Activated T-helper 2 cell treated with anti-CD3 and anti-CD28 coated beads, Interferon-gamma antibody, Interleukin-2, Interleukin-4, amounts not matched to agents 10 μg/mL and 5 μg/mL and 100 μg/mL, durations not matched to agents 14 hours and 24 hours and 36 hours (primary cell): ENCODE measurements around the gene NDE1. TPM values are rescaled to one million over a fixed set of nuclear protein-coding genes. Genes with fewer than 3 reads are reported as not detected.
A peak's percentile ranks its signal among the peaks of the same experiment; 100 is the strongest.
"Not testable (repeated sequence)": the region's sequence is repeated elsewhere in the genome, so short reads cannot be mapped to it uniquely, and the experiment has no call there.

Source experiments
- DNase-seq: peaks from one replicate; pipeline ENCODE4 v3.0.0; 2021; ENCODE audit warnings: low spot score
- H3K27ac Mint-ChIP-seq: one replicate; pipeline ENCODE4 v1.8.0; 2021; ENCODE audit warnings: mixed read lengths
- H3K27me3 Mint-ChIP-seq: one replicate; pipeline ENCODE4 v1.8.0; 2021; ENCODE audit warnings: low read depth, mixed read lengths
- H3K36me3 Mint-ChIP-seq: one replicate; pipeline ENCODE4 v1.8.0; 2021; ENCODE audit warnings: low read depth, mixed read lengths
- H3K4me1 Mint-ChIP-seq: one replicate; pipeline ENCODE4 v1.8.0; 2021; ENCODE audit warnings: low read depth, mixed read lengths
- H3K4me3 Mint-ChIP-seq: one replicate; pipeline ENCODE4 v1.8.0; 2021; ENCODE audit warnings: low read depth, mild to moderate bottlenecking, moderate library complexity, mixed read lengths
- H3K9me3 Mint-ChIP-seq: one replicate; pipeline ENCODE4 v1.8.0; 2021; ENCODE audit warnings: mixed read lengths
- intact Hi-C: fragments of 100-400 bp; cut with micrococcal nuclease; formaldehyde crosslinking; loops from one replicate; pipeline ENCODE4 v1.15.1; 2023
- total RNA-seq: library from RNA; stranded (reverse); gene quantifications from 2 replicates; pipeline ENCODE4 v1.2.3, GENCODE V29; 2022

Gene NDE1
- total RNA-seq, 1 donor from 2014 or later, result 97.7 TPM

- Mint-ChIP-seq H3K4me1 (no peaks in the 10 kb centered on the region), H3K9me3 (no peaks in the 10 kb centered on the region), H3K27me3 (no peaks in the 10 kb centered on the region), H3K27ac (peak overlapping the region; percentile 36), H3K4me3 (no peak overlapping the region), H3K36me3 (peaks cover 22% of the 10 kb centered on the region)
- intact Hi-C loops, result no loop called here
- DNase-seq, result no peak
Observed at GRCh38 chr16:15716694-15717447, 66.8 kb downstream of the NDE1 start.

- H3K36me3 Mint-ChIP-seq, result peaks cover 40% of the 10 kb centered on the region
- no peaks in the 10 kb centered on the region for H3K9me3 Mint-ChIP-seq
- no peaks in the 10 kb centered on the region for H3K27me3 Mint-ChIP-seq
- H3K4me3 Mint-ChIP-seq, result no peak overlapping the region
- DNase-seq, result no peak
- H3K4me1 Mint-ChIP-seq, result no peaks in the 10 kb centered on the region
- intact Hi-C loops, result no loop called here
- H3K27ac Mint-ChIP-seq, result no peak overlapping the region
Observed at GRCh38 chr16:15721018-15721417, 71.0 kb downstream of the NDE1 start.

DNA sequence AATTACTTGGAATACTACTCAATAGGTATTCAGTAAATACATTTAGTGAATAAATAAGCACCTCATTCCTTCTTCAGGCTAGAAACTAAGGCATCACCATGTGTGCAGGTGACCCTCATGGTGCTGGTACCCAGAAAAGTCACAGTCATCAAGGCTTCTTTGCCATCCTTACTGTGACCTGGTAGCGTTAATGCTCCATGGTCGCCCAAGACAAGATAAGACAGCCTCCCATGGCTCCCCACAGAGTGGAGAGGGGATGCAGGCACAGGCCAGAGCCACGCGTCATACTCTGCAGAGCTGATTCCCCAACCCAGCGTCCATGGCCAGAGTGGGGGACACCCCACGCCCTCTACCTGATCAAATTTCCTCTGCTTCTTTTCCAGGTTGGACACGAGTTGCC, 73.8 kb downstream of the NDE1 start:
- no peak overlapping the region for H3K27ac Mint-ChIP-seq

GRCh38 chr16:15725641-15726240, 75.7 kb downstream of the NDE1 start:
- no peak overlapping the region for H3K4me3 Mint-ChIP-seq
- H3K36me3 Mint-ChIP-seq, result peaks cover 36% of the 10 kb centered on the region
- no peaks in the 10 kb centered on the region for H3K27me3 Mint-ChIP-seq
- no peak for DNase-seq
- no peaks in the 10 kb centered on the region for H3K9me3 Mint-ChIP-seq
- peak overlapping the region; percentile 9 for H3K27ac Mint-ChIP-seq
- intact Hi-C loops, result no loop called here
- no peaks in the 10 kb centered on the region for H3K4me1 Mint-ChIP-seq

More for the DNA sequence above, 73.8 kb downstream of the NDE1 start:
- no peak for DNase-seq
- Mint-ChIP-seq H3K36me3 (peaks cover 43% of the 10 kb centered on the region), H3K4me3 (no peak overlapping the region), H3K4me1 (no peaks in the 10 kb centered on the region), H3K27me3 (no peaks in the 10 kb centered on the region), H3K9me3 (no peaks in the 10 kb centered on the region)
- intact Hi-C loops, result no loop called here

- no peak overlapping the region for H3K4me3 Mint-ChIP-seq
- H3K27me3 Mint-ChIP-seq, result no peaks in the 10 kb centered on the region
- no peak for DNase-seq
- H3K4me1 Mint-ChIP-seq, result no peaks in the 10 kb centered on the region
- H3K9me3 Mint-ChIP-seq, result no peaks in the 10 kb centered on the region
- peaks cover 32% of the 10 kb centered on the region for H3K36me3 Mint-ChIP-seq
- intact Hi-C loops, result no loop called here
- H3K27ac Mint-ChIP-seq, result no peak overlapping the region
Observed at GRCh38 chr16:15726715-15727114, 76.7 kb downstream of the NDE1 start.

- not testable (repeated sequence) for H3K9me3 Mint-ChIP-seq, H3K27me3 Mint-ChIP-seq
Observed at GRCh38 chr16:15727697-15728096, 77.7 kb downstream of the NDE1 start.

GRCh38 chr16:15729152-15729551, 79.1 kb downstream of the NDE1 start:
- Mint-ChIP-seq H3K4me3 (no peak overlapping the region), H3K9me3 (no peaks in the 10 kb centered on the region), H3K4me1 (no peaks in the 10 kb centered on the region), H3K36me3 (peaks cover 28% of the 10 kb centered on the region), H3K27ac (no peak overlapping the region), H3K27me3 (no peaks in the 10 kb centered on the region)
- no peak for DNase-seq
- intact Hi-C loops, result no loop called here

More at GRCh38 chr16:15727697-15728096, 77.7 kb downstream of the NDE1 start:
- H3K4me3 Mint-ChIP-seq, H3K27ac Mint-ChIP-seq, intact Hi-C loops, H3K4me1 Mint-ChIP-seq, DNase-seq: not testable (repeated sequence)
- peaks cover 32% of the 10 kb centered on the region for H3K36me3 Mint-ChIP-seq

- H3K27ac Mint-ChIP-seq, result no peak overlapping the region
- no peak overlapping the region for H3K4me3 Mint-ChIP-seq
- H3K4me1 Mint-ChIP-seq, result no peaks in the 10 kb centered on the region
- no peaks in the 10 kb centered on the region for H3K9me3 Mint-ChIP-seq
- no peak for DNase-seq
- H3K36me3 Mint-ChIP-seq, result peaks cover 3% of the 10 kb centered on the region
- no peaks in the 10 kb centered on the region for H3K27me3 Mint-ChIP-seq
- intact Hi-C loops, result no loop called here
Observed at GRCh38 chr16:15732416-15732815, 82.4 kb downstream of the NDE1 start.

GRCh38 chr16:15735610-15736009, 85.6 kb downstream of the NDE1 start:
- no peaks in the 10 kb centered on the region for H3K36me3 Mint-ChIP-seq
- no peaks in the 10 kb centered on the region for H3K27me3 Mint-ChIP-seq
- no peaks in the 10 kb centered on the region for H3K9me3 Mint-ChIP-seq
- DNase-seq, result no peak
- H3K4me1 Mint-ChIP-seq, result no peaks in the 10 kb centered on the region
- no peak overlapping the region for H3K27ac Mint-ChIP-seq
- H3K4me3 Mint-ChIP-seq, result no peak overlapping the region
- intact Hi-C loops, result no loop called here

GRCh38 chr16:15736529-15736928, 86.5 kb downstream of the NDE1 start:
- DNase-seq, result no peak
- no peak overlapping the region for H3K4me3 Mint-ChIP-seq
- H3K27me3 Mint-ChIP-seq, result no peaks in the 10 kb centered on the region
- intact Hi-C loops, result no loop called here
- no peaks in the 10 kb centered on the region for H3K36me3 Mint-ChIP-seq
- no peaks in the 10 kb centered on the region for H3K9me3 Mint-ChIP-seq
- no peaks in the 10 kb centered on the region for H3K4me1 Mint-ChIP-seq
- H3K27ac Mint-ChIP-seq, result no peak overlapping the region

DNA sequence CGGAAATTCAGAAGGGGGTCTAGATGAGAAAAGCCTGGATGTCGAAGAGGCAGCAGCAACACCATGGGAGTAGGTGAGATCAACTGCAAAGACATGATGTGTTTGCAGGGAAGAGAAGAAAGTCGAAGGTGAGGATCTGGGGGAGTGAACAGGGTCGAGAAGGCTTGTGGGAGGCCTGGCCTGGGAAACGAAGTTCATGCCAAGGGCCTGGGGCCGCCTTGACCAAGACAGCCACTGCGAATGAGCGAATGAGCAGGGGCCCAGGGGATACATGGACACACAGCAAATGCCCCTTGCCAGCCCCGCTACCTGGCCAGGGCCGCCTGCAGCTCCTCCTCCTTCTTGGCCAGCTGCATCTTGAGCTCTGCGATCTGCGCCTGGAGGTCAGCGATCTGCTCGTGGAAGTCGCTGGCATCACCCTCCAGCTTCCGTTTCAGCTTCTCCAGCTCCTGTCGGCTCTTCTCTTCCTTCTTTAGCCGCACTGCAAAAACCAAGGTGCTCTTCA, 87.1 kb downstream of the NDE1 start:
- H3K27ac Mint-ChIP-seq, result no peak overlapping the region
- no peaks in the 10 kb centered on the region for H3K9me3 Mint-ChIP-seq
- H3K36me3 Mint-ChIP-seq, result no peaks in the 10 kb centered on the region
- no peak for DNase-seq
- no peaks in the 10 kb centered on the region for H3K27me3 Mint-ChIP-seq
- no peak overlapping the region for H3K4me3 Mint-ChIP-seq
- H3K4me1 Mint-ChIP-seq, result no peaks in the 10 kb centered on the region
- intact Hi-C loops, result no loop called here

GRCh38 chr16:15739464-15739863, 89.4 kb downstream of the NDE1 start:
- no peaks in the 10 kb centered on the region for H3K36me3 Mint-ChIP-seq
- DNase-seq, result no peak
- intact Hi-C loops, result no loop called here
- no peaks in the 10 kb centered on the region for H3K27me3 Mint-ChIP-seq
- H3K9me3 Mint-ChIP-seq, result no peaks in the 10 kb centered on the region
- H3K27ac Mint-ChIP-seq, result no peak overlapping the region
- no peaks in the 10 kb centered on the region for H3K4me1 Mint-ChIP-seq
- no peak overlapping the region for H3K4me3 Mint-ChIP-seq

DNA sequence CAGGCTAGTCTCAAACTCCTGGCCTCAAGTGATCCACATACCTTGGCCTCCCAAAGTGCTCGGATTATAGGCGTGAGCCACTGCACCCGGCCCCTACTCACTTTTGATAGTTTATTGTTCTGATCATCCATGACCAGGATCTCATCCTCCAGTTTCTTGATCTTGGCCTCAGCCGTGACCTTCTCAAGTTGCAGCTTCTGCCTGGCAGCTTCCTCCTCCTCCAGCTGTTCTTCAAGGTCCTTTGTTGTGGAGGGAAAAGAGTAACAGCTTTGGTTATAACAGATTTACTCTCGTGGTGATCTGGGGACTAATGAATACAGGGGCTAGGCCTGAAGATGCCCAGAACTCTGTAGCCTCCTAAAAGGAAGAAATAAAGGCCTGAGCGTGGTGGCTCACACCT, 89.9 kb downstream of the NDE1 start:
- Mint-ChIP-seq H3K27me3 (no peaks in the 10 kb centered on the region), H3K36me3 (no peaks in the 10 kb centered on the region), H3K9me3 (no peaks in the 10 kb centered on the region), H3K4me3 (no peak overlapping the region), H3K4me1 (no peaks in the 10 kb centered on the region), H3K27ac (no peak overlapping the region)
- no peak for DNase-seq
- intact Hi-C loops, result no loop called here
